AG04450 (cell line): Measurements from ENCODE around the gene PNPT1. TPM values are rescaled to one million over a fixed set of nuclear protein-coding genes. Genes with fewer than 3 reads are reported as not detected.

Experiments used
- CTCF ChIA-PET: fragments of 300-600, 350-600 bp; formaldehyde crosslinking; extraction: SDS; loops from one replicate; lab custom pipeline; 2022; ENCODE audit warnings: antibody characterized with exemption, inconsistent platforms; lab: Charles Lee
- POLR2A ChIA-PET: fragments of 350-600 bp; formaldehyde crosslinking; extraction: SDS; loops from one replicate; lab custom pipeline; 2021; ENCODE audit warnings: antibody characterized with exemption, inconsistent platforms; lab: Yijun Ruan, JAX
- DNase-seq: peaks from one replicate; pipeline ENCODE4 v3.0.0-alpha.2; 2011; ENCODE audit warnings: low read depth, low spot score
- H3K27ac ChIP-seq: one replicate; pipeline ENCODE4 v1.5.1; 2012; ENCODE audit warnings: low read depth, low read length, control low read depth
- H3K27me3 ChIP-seq: one replicate; pipeline ENCODE4 v1.6.0; 2012; ENCODE audit warnings: low read length; ENCODE audit not compliant: control insufficient read depth, insufficient read depth
- H3K4me3 ChIP-seq: 2 replicates; pipeline ENCODE4 v1.5.1; 2011; ENCODE audit warnings: mild to moderate bottlenecking, low read depth, low read length, control low read depth
- H3K9me3 ChIP-seq: 2 replicates; pipeline ENCODE4 v1.5.1; 2012; ENCODE audit warnings: low read length; ENCODE audit not compliant: control insufficient read depth, insufficient read depth
- CTCF ChIP-seq: IDR thresholded peaks from 2 replicates; pipeline ENCODE4 v1.5.1; 2011; ENCODE audit warnings: low read depth, low read length, control low read depth, inconsistent platforms
- polyA plus RNA-seq: library from polyadenylated mRNA; depleted of rRNA; stranded (reverse); fragments of >200 nt; gene quantifications from 2 replicates; pipeline ENCODE4 v1.2.3, GENCODE V29; 2011

PNPT1 gene
- polyA plus RNA-seq, 1 experiment = 15.9 TPM

GRCh38 chr2:55627915-55628314 is 65.7 kb downstream of the PNPT1 start:
- H3K27me3 ChIP-seq = no peaks in the 10 kb centered on the region

GRCh38 chr2:55621802-55622201 is 71.8 kb downstream of the PNPT1 start:
- CTCF ChIA-PET = no interaction called here
- H3K4me3 ChIP-seq = no peak overlapping the region
- H3K9me3 ChIP-seq = no peaks in the 10 kb centered on the region
- H3K27me3 ChIP-seq = no peaks in the 10 kb centered on the region
- no peak for TF ChIP-seq CTCF
- no peak overlapping the region for H3K27ac ChIP-seq
- POLR2A ChIA-PET = no interaction called here
- DNase-seq = no peak

More at GRCh38 chr2:55627915-55628314, 65.7 kb downstream of the PNPT1 start:
- CTCF ChIA-PET = no interaction called here
- no peak overlapping the region for H3K27ac ChIP-seq
- H3K4me3 ChIP-seq = no peak overlapping the region
- TF ChIP-seq CTCF = no peak
- POLR2A ChIA-PET = no interaction called here
- DNase-seq = no peak
- no peaks in the 10 kb centered on the region for H3K9me3 ChIP-seq

- no peaks in the 10 kb centered on the region for H3K27me3 ChIP-seq
- no peak for DNase-seq
- H3K4me3 ChIP-seq = no peak overlapping the region
- no peaks in the 10 kb centered on the region for H3K9me3 ChIP-seq
- ChIA-PET POLR2A (no interaction called here), CTCF (interaction anchor here (0.9 to 1.0 kb wide), 2 partner anchors 14 to 32 kb away, joined by 3 to 5 read pairs; no protein-coding TSS in a partner anchor)
- peak; percentile 46 for TF ChIP-seq CTCF
- no peak overlapping the region for H3K27ac ChIP-seq
Observed at GRCh38 chr2:55620123-55620779, 73.4 kb downstream of the PNPT1 start.

GRCh38 chr2:55618275-55619055 is 75.2 kb downstream of the PNPT1 start:
- CTCF ChIA-PET = interaction anchor here (1.0 kb wide), 1 partner anchor 14 kb away, joined by 4 read pairs; no protein-coding TSS in a partner anchor
- no peak for DNase-seq
- no peak for TF ChIP-seq CTCF
- POLR2A ChIA-PET = no interaction called here
- peak overlapping the region; percentile 94 for H3K4me3 ChIP-seq
- peak overlapping the region; percentile 82 for H3K27ac ChIP-seq
- H3K27me3 ChIP-seq = no peaks in the 10 kb centered on the region
- no peaks in the 10 kb centered on the region for H3K9me3 ChIP-seq

GRCh38 chr2:55618025-55618274 is 75.7 kb downstream of the PNPT1 start:
- Histone ChIP-seq H3K4me3 (peak overlapping the region; percentile 94), H3K27me3 (no peaks in the 10 kb centered on the region), H3K27ac (peak overlapping the region; percentile 82), H3K9me3 (no peaks in the 10 kb centered on the region)
- no peak for DNase-seq
- ChIA-PET CTCF (interaction anchor here (1.0 kb wide), 1 partner anchor 14 kb away, joined by 4 read pairs; no protein-coding TSS in a partner anchor), POLR2A (no interaction called here)
- TF ChIP-seq CTCF = no peak
